Brain microvascular endothelial cell (primary cell): ENCODE data around the gene LDLR.

Experiments used
- DNase-seq: peaks from one replicate; pipeline ENCODE4 v3.0.0-alpha.2; 2020
- H3K27ac ChIP-seq: fragments of 250-450 bp; sonication (Bioruptor Pico); 2 replicates; pipeline ENCODE4 v1.5.1; 2020; ENCODE audit warnings: mild to moderate bottlenecking, moderate library complexity
- H3K27me3 ChIP-seq: fragments of 250-450 bp; sonication (Bioruptor Pico); replicated peaks from 2 replicates; pipeline ENCODE4 v1.5.1; 2020; ENCODE audit warnings: mild to moderate bottlenecking
- H3K36me3 ChIP-seq: fragments of 250-450 bp; sonication (Bioruptor Pico); replicated peaks from 2 replicates; pipeline ENCODE4 v1.5.1; 2020; ENCODE audit warnings: mild to moderate bottlenecking
- H3K4me3 ChIP-seq: 2 replicates; pipeline ENCODE4 v1.5.1; 2011; ENCODE audit warnings: low read depth, mild to moderate bottlenecking, control low read depth, low read length, moderate library complexity
- in situ Hi-C: cut with HindIII; loops from 2 replicates; pipeline ENCODE4 v1.10.0; 2017; ENCODE audit warnings: low sequenced_read_pairs, low pct_ligation_motif_present
- TF ChIP-seq, protein P1 (sequence below): IDR thresholded peaks from 2 replicates; pipeline ENCODE4 v1.5.1; 2011; ENCODE audit warnings: low read depth, mild to moderate bottlenecking, moderate library complexity, low read length, control low read depth, inconsistent platforms; ENCODE audit errors: missing control alignments

The LDLR gene

DNA sequence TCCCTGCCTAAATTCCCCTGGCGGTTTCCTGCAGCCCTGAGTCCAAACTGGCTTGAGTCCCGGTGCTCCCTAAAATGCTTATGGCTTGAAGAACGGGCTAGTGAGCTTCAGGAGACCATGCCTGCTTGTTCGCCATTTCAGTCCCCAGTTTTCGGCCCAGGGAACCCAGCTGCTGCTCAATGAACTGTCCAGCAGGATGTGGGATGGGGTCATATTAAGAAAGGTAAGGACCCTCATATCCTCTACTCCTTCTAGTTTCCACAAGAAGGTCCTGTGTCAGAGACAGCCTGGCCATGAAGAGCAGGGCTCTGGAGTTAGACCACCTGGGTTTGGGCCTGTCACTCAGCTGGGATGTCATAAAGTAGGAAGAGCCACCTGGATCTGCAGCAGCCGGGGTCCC is 83.3 kb downstream of the LDLR start:
- Histone ChIP-seq H3K27me3 (no peaks in the 10 kb centered on the region), H3K4me3 (no peak overlapping the region), H3K36me3 (peaks cover 48% of the 10 kb centered on the region), H3K27ac (no peak overlapping the region)
- in situ Hi-C loops = no loop called here
- TF ChIP-seq, protein P1, sequence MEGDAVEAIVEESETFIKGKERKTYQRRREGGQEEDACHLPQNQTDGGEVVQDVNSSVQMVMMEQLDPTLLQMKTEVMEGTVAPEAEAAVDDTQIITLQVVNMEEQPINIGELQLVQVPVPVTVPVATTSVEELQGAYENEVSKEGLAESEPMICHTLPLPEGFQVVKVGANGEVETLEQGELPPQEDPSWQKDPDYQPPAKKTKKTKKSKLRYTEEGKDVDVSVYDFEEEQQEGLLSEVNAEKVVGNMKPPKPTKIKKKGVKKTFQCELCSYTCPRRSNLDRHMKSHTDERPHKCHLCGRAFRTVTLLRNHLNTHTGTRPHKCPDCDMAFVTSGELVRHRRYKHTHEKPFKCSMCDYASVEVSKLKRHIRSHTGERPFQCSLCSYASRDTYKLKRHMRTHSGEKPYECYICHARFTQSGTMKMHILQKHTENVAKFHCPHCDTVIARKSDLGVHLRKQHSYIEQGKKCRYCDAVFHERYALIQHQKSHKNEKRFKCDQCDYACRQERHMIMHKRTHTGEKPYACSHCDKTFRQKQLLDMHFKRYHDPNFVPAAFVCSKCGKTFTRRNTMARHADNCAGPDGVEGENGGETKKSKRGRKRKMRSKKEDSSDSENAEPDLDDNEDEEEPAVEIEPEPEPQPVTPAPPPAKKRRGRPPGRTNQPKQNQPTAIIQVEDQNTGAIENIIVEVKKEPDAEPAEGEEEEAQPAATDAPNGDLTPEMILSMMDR = no peak
- no peak for DNase-seq

GRCh38 chr19:11173516-11174155 is 84.4 kb downstream of the LDLR start:
- Histone ChIP-seq H3K27ac (no peak overlapping the region), H3K27me3 (no peaks in the 10 kb centered on the region), H3K36me3 (peaks cover 48% of the 10 kb centered on the region), H3K4me3 (no peak overlapping the region)
- TF ChIP-seq, protein P1 = no peak
- DNase-seq = no peak
- in situ Hi-C loops = no loop called here

DNA sequence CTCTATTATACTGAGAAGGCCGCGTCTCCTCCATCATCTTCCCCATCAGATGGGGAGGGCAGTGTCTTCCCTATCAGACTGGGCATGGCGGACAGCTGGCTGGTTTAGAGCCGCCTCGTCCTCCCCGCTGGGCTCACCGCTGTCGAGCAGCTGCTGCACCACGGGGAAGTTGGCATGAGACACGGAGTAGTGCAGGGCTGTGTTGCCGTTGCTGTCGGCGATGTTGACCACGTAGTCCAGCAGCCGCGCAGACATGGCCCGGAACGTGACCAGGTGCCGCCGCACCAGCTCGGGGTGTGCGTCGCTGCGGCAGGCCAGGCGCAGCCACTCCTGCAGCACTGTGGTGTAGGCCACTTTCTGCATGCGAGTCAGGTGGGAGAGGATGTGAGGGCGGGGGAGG is 85.1 kb downstream of the LDLR start:
- H3K27me3 ChIP-seq = no peaks in the 10 kb centered on the region
- H3K4me3 ChIP-seq = no peak overlapping the region
- TF ChIP-seq, protein P1 = no peak
- H3K36me3 ChIP-seq = peaks cover 45% of the 10 kb centered on the region
- no peak overlapping the region for H3K27ac ChIP-seq
- DNase-seq = no peak
- in situ Hi-C loops = no loop called here

DNA sequence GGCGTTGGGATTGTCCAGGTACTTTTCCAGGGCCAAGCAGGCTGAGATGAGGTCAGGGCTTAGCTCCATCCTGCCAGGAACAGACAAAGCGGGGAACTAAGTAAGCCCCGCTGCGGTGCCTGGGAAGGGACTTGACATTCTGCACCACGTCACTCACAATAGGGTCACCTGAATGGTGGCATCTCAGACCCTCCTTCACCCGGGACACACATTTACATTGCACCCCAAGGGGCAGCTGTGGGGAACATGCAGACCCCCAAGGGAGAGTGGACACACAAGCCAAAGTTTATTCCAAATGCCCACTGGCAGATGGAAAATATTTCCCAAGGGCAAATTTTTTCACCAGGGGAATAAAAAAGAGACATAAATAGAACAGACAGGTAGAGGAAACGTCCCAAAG is 86.7 kb downstream of the LDLR start:
- no peak overlapping the region for H3K4me3 ChIP-seq
- H3K27ac ChIP-seq = no peak overlapping the region
- in situ Hi-C loops = no loop called here
- no peak for DNase-seq
- H3K27me3 ChIP-seq = no peaks in the 10 kb centered on the region
- H3K36me3 ChIP-seq = peaks cover 35% of the 10 kb centered on the region
- TF ChIP-seq, protein P1 = no peak

- H3K36me3 ChIP-seq = peaks cover 35% of the 10 kb centered on the region
- no peak overlapping the region for H3K27ac ChIP-seq
- H3K27me3 ChIP-seq = no peaks in the 10 kb centered on the region
- no peak overlapping the region for H3K4me3 ChIP-seq
- in situ Hi-C loops = no loop called here
- DNase-seq = no peak
- TF ChIP-seq, protein P1 = no peak
These were observed 87.4 kb downstream of the LDLR start for GRCh38 chr19:11176466-11177193.
